GM10266 (cell line): Measurements from ENCODE around the gene ADO.

Source experiments
- DNase-seq: peaks from one replicate; pipeline ENCODE4 v3.0.0; 2012; ENCODE audit errors: extremely low spot score
- TF ChIP-seq, protein P1 (sequence below): IDR thresholded peaks from 2 replicates; pipeline ENCODE4 v1.5.1; 2012; ENCODE audit warnings: mild to moderate bottlenecking, low read depth; ENCODE audit not compliant: control insufficient read depth, insufficient read depth; ENCODE audit errors: missing control alignments

ADO gene

DNA sequence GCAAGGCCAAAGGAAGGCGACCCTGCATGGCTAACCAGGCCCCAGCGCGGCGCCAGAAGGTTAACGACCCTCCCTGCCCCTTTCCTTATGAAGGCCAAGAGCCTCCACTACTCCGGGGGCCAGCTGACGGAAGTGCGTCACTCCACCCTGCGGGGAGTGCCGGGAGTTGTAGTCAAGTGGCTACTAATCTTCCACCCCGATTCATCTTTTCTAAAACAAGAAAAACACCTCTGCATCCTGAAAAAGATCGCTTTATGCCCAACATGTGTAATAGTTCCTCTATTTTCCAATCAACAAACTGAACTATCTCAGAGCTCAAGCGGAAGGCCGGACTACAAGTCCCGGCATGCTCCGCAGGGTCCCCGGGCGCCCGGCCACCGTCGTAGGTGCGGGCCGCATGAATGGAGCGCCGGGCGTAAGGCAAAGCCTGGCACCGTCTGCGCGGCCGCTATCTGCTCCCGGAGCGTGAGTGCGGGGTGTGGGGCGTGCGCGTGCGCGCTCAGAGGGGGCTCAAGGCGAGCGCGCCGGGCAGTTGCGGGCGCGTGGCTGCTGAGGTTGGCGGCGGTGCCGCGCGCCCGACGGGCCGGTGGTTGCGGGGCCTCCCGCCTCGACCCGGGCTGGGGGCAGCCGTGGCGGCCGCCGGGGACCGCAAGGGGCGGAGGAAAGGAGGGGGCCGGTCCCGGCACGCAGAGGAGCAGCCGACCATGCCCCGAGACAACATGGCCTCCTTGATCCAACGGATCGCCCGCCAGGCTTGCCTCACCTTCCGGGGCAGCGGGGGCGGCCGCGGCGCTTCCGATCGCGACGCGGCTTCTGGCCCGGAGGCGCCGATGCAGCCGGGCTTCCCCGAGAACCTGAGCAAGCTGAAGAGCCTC lies at the start of gene ADO:
ADO (plus strand) TSS at position 365 of the 875 bp plus-strand sequence; CDS start at position 705, 340 bp downstream.
- TF ChIP-seq, protein P1, sequence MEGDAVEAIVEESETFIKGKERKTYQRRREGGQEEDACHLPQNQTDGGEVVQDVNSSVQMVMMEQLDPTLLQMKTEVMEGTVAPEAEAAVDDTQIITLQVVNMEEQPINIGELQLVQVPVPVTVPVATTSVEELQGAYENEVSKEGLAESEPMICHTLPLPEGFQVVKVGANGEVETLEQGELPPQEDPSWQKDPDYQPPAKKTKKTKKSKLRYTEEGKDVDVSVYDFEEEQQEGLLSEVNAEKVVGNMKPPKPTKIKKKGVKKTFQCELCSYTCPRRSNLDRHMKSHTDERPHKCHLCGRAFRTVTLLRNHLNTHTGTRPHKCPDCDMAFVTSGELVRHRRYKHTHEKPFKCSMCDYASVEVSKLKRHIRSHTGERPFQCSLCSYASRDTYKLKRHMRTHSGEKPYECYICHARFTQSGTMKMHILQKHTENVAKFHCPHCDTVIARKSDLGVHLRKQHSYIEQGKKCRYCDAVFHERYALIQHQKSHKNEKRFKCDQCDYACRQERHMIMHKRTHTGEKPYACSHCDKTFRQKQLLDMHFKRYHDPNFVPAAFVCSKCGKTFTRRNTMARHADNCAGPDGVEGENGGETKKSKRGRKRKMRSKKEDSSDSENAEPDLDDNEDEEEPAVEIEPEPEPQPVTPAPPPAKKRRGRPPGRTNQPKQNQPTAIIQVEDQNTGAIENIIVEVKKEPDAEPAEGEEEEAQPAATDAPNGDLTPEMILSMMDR = no peak
- DNase-seq = peak; percentile 90

DNA sequence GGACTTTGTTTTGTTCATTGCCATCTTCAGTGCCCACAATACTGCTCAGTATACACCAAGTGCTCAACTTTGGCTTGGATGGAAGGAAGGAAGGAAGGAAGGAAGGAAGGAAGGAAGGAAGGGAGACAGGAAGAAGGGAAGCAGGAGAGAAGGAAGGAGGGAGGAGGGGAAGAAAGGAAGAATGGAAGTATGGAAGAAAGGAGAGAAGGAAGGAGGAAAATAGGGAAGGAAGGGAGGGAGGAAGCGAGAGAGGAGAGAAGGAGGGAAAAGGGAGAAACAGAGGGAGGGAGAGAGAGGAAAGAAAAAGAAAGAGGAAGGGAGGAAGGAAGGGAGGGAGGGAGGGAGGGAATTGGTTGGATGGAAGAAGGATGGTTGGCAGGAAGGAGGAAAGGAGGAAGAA lies 49.6 kb upstream of the ADO start:
- no peak for DNase-seq

DNA sequence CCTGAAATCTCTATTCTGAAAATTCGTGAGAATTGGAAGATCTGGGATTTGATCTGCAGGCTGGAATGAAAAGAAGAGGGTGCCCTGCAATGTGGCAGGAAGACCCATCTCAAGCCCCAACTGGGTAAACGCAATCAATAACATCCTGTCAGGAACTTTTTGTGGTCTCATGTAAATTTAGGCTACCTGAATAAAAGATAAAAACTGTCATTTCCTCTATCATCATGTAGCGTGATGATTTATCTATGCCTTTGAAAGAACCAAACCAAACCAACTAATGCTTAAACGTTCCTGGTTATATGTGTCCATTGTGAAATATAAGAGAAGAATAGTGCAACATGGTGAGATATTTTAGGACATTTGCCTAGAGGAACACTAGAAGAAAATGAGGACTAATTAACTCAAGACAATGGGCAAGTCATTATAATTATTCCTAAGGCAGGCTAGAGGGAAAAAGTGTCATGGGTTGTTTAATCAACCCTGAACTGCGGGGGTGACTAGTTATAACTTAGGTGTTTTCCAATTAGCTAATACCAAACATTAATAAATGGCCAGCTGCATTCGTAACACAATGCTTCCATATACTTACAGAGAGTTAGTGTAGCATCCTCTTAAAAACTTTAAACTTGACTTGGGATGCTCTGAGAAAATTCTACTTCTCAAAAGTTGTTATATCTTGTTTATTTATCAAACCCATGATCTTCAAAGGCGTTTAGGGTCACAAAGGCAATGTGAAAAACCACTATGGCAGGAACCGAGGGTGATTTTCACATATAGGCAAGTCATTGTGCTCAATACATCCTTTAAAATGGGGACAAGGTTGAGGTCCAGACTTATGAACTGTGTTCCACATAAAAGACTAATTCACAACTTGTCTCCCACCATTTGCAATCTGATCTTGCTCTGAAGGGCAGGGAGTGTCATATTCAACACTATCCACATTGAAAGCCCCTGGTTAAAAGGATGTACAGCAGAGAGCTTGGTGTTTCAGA lies 48.6 kb upstream of the ADO start:
- TF ChIP-seq, protein P1 = no peak
- DNase-seq = no peak

More for the DNA sequence above, 49.6 kb upstream of the ADO start:
- TF ChIP-seq, protein P1 = no peak

DNA sequence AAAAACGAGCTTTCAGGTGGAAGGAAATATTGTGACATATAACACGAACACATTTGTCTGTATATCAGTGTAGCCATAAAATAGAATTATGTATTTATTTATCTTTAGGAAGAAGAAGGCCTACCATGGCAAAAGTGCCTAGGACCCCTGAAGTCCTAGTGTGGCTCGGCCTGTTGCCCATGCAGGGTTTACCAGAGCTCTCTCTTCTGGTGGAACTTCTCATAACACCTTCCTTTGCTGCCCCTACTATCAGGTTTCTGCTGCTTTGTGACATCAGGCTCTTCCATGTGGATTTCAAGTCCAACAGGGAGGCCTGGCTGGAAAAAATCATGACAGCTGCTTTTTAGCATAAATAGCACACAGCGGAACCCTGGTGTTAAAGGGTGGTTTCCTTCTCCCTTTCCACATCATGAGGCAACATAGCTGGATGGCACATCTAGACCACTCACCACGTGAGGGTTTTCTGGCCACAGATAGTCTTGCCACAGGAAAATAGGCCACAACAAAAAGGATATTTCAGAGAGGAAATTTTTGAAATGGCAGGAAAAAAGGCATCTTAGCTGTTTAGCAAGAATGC lies 44.8 kb upstream of the ADO start:
- DNase-seq = no peak
- TF ChIP-seq, protein P1 = no peak

DNA sequence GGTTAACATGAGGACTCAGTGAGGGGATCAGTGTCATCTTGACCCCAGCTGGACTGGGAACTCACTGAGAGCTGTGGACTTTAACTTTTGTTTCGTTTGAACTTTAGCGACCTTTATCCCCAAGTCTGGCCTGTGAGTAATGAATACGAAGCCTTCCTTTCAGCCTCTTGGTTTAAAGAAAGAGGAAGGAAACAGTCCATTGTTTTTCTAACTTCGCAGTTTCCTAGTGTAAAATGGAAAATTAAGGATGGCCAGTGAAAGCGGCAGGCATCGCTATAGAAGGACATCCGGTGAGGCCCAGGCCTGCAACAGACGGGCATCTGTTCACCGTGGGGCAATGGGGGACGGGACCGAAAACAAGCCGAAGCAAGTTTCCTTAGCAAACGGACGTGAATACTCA lies 44.1 kb upstream of the ADO start:
- TF ChIP-seq, protein P1 = no peak
- no peak for DNase-seq

DNA sequence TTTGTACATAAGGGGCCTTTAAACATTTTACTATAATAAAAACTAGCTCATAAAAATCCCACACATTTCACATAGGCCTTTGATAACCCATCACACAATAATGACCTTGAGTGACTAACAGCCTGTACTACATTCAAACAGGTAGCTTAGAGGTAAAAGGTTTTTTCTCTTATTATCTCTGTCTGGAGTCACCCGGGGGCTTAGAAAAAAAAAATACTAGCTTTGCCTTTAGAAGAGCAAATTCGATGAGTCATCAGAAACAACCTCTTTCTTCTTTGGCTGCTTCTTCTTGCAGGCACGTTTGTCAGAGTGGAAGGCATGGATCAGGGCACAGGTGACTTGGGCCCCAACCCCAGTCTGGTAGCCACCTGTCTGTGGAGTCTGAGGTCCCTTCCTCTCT lies 43.4 kb upstream of the ADO start:
- TF ChIP-seq, protein P1 = no peak
- DNase-seq = no peak

DNA sequence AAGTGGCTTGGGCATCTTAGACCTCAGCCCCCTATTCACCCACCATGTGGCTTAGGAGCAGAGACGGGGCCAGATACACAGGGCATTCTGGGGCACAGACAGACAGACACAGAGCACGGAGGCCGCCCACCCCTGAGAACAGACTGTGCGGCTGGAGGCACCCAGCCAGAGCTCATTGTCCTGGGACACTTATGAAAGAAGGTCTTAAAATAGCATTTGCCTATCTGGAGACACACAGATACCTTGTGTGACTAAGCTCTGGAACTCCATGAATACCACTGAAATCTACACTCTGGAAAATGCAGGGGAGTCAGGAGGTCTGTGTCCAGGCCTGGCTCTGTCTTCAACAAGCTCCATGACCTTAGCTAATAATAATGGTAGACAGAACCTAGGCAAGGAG lies 41.4 kb upstream of the ADO start:
- TF ChIP-seq, protein P1 = no peak
- no peak for DNase-seq
